Fibroblast of skin of left biceps (primary cell): Measurements from ENCODE around the gene PANX2.
A peak's percentile ranks its signal among the peaks of the same experiment; 100 is the strongest.
"Not testable (repeated sequence)": the region's sequence is repeated elsewhere in the genome, so short reads cannot be mapped to it uniquely, and the experiment has no call there.

Experiments
- DNase-seq, 2 experiments: peaks; one replicate each; pipeline ENCODE4 v3.0.0-alpha.2; 2013; ENCODE audit warnings: low read depth in 2 of 2

The PANX2 gene

GRCh38 chr22:50170453-50171318, at the start of gene PANX2:
Gene PANX2, plus strand, starts transcription at chr22:50170731. Its CDS starts 0 bp downstream, at chr22:50170731.
- DNase-seq, result no peak

- DNase-seq, result no peak
Measured at GRCh38 chr22:50121202-50121740, 49.3 kb upstream of the PANX2 start.

- no peak for DNase-seq
Measured at GRCh38 chr22:50123119-50123518, 47.4 kb upstream of the PANX2 start.

GRCh38 chr22:50125029-50125428, 45.5 kb upstream of the PANX2 start:
- DNase-seq, result no peak

GRCh38 chr22:50129121-50129736, 41.3 kb upstream of the PANX2 start:
- no peak for DNase-seq

GRCh38 chr22:50131894-50132293, 38.6 kb upstream of the PANX2 start:
- no peak for DNase-seq

- DNase-seq, result no peak
Measured at GRCh38 chr22:50134481-50134880, 36.0 kb upstream of the PANX2 start.

GRCh38 chr22:50136581-50137015, 33.9 kb upstream of the PANX2 start:
- no peak for DNase-seq

- DNase-seq, result not testable (repeated sequence)
Measured at GRCh38 chr22:50137277-50137676, 33.3 kb upstream of the PANX2 start.

- DNase-seq, result no peak
Measured at GRCh38 chr22:50138041-50138440, 32.5 kb upstream of the PANX2 start.

GRCh38 chr22:50138988-50139387, 31.5 kb upstream of the PANX2 start:
- no peak for DNase-seq

- DNase-seq, result no peak
Measured at GRCh38 chr22:50139843-50140415, 30.6 kb upstream of the PANX2 start.

GRCh38 chr22:50140615-50141014, 29.9 kb upstream of the PANX2 start:
- no peak for DNase-seq

GRCh38 chr22:50141462-50141861, 29.1 kb upstream of the PANX2 start:
- DNase-seq, result no peak

- DNase-seq, result no peak
Measured at GRCh38 chr22:50141891-50142363, 28.6 kb upstream of the PANX2 start.

- no peak for DNase-seq
Measured at GRCh38 chr22:50143096-50143495, 27.4 kb upstream of the PANX2 start.

- DNase-seq, result no peak
Measured at GRCh38 chr22:50144005-50144614, 26.4 kb upstream of the PANX2 start.

GRCh38 chr22:50145721-50146438, 24.7 kb upstream of the PANX2 start:
- DNase-seq, result no peak

- DNase-seq, result peak; percentile 30 to 37
Measured at GRCh38 chr22:50146439-50147238, 23.9 kb upstream of the PANX2 start.
